ENCODE measurements around the gene TBC1D2. TPM values are rescaled to one million over a fixed set of nuclear protein-coding genes. Genes with fewer than 3 reads are reported as not detected.

The TBC1D2 gene
- total RNA-seq, 1 experiment from 2014 or later = 12.2 TPM

DNA sequence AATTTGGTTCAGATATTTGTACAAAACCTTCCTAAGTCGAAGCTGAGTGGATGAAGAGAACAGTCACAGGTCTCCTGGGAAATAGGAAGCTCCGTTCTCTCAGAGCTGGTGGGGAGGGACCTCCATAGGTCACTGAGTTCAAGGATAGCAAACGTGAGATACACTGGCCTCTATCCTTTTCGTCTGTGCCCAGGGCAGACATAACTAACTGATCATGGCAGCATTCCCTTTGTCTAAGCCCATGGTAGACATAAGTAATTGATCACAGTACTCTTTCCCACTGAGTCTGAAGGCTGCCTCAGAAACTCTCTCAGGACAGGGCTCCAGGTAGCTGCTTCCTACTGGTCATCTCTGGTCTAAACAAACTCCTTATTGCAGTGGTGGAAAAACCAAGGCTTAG, 50.8 kb downstream of the TBC1D2 start:
- DNase-seq (ENCODE audit: low read depth) = no peak
- in situ Hi-C loops (cut with HindIII; ENCODE audit: low pct_unique_long_range_greater_than_20kb, low sequenced_read_pairs) = no loop called here

DNA sequence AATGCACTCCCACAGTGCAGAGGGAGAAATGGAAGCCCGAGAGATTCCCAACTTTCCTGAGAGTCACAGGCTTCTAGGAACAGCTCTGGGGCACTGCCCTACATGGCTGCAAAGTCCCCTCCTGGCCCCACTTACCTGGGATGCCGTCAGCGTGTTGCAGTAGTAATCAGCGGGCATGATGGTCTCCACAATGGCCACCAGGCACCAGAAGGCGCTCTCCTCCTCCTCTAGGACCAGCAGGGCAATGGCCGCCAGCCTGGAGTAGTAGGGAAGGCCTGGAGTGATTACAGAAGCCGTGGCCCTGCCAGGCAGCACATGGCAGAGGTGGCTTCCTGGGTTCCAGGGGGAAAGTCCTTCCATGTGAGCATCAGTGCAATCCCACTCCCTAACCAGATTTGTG, 52.3 kb downstream of the TBC1D2 start:
- DNase-seq (ENCODE audit: low read depth) = no peak
- in situ Hi-C loops (cut with HindIII; ENCODE audit: low pct_unique_long_range_greater_than_20kb, low sequenced_read_pairs) = no loop called here

DNA sequence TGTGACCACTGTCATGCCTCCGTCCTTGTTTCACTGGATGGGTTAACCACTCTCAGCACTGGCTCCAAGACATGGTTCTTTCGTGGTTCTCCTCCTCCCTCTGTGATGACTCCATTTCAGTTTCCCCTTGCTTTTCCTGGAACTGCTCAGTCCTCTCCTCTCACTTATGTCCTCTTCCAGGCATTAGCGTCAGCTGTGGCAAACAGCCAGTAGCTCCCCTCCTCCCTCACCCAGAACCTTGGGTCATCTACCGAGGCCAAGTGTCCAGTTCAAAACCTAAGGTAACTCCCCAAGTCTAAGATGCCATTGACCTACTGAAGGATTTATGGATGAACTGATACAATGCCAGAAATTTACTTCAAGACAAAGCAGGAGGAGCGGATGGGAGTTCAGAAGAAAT, 53.2 kb downstream of the TBC1D2 start:
- in situ Hi-C loops (cut with HindIII; ENCODE audit: low pct_unique_long_range_greater_than_20kb, low sequenced_read_pairs) = no loop called here
- no peak for DNase-seq (ENCODE audit: low read depth)

GRCh38 chr9:98201749-98202148, 53.7 kb downstream of the TBC1D2 start:
- in situ Hi-C loops (cut with HindIII; ENCODE audit: low pct_unique_long_range_greater_than_20kb, low sequenced_read_pairs) = no loop called here

DNA sequence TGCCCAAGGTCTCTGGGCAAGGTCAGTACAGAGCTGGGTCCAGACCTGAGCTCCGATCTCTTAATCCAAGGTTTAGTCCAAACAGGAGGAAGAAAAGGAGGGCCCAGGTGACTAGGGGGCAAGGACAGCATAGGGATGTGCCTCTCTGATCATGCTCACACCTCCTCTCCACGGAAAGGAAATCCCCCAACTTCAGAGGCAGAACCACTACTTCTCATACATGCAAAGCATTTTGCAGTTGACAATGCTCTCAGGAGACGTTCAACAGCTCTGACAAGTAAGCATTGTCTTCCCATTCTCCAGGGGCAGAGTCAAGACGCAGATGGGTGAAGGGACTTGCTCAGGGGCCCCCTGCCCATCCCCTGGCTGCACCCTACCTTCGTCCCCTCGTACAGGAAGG, 54.3 kb downstream of the TBC1D2 start:
- DNase-seq (ENCODE audit: low read depth) = no peak
- in situ Hi-C loops (cut with HindIII; ENCODE audit: low pct_unique_long_range_greater_than_20kb, low sequenced_read_pairs) = no loop called here

More at GRCh38 chr9:98201749-98202148, 53.7 kb downstream of the TBC1D2 start:
- no peak for DNase-seq (ENCODE audit: low read depth)

DNA sequence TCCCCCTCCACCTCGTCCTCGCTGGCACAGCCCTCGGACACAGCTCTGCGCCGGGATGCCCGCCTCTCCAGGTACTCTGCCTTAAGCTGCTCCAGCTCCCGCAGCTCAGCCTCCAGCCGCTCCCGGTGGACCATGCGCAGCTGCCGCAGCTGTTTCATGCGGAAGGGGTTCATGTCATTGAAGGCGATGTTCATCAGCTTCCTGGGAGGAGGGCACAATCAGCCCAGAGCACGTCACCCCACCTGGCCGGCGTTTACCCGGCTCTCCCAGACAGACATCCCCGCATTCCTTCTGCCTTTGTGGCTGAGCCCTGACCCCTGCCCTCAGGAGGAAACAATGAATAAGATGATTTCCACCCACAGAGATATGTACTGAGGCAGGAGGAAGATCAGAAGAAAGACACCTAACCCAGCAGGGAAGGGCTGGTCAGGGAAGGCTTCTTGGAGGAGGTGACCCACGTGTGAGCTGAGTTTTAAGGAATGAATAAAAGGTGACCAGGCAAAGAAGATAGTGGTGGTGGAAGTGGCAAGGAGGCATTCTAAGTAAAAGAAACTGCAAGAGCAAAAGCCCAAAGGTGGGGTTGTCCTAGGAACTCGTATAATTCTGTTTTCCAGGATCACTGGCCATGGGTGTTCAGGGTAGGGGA, 55.9 kb downstream of the TBC1D2 start:
- in situ Hi-C loops (cut with HindIII; ENCODE audit: low pct_unique_long_range_greater_than_20kb, low sequenced_read_pairs) = no loop called here
- DNase-seq (ENCODE audit: low read depth) = no peak

- in situ Hi-C loops (cut with HindIII; ENCODE audit: low pct_unique_long_range_greater_than_20kb, low sequenced_read_pairs) = no loop called here
- no peak for DNase-seq (ENCODE audit: low read depth)
Measured at GRCh38 chr9:98195671-98196070, 59.8 kb downstream of the TBC1D2 start.

- in situ Hi-C loops (cut with HindIII; ENCODE audit: low pct_unique_long_range_greater_than_20kb, low sequenced_read_pairs) = no loop called here
- DNase-seq (ENCODE audit: low read depth) = no peak
Measured at GRCh38 chr9:98193336-98193944, 62.0 kb downstream of the TBC1D2 start.

DNA sequence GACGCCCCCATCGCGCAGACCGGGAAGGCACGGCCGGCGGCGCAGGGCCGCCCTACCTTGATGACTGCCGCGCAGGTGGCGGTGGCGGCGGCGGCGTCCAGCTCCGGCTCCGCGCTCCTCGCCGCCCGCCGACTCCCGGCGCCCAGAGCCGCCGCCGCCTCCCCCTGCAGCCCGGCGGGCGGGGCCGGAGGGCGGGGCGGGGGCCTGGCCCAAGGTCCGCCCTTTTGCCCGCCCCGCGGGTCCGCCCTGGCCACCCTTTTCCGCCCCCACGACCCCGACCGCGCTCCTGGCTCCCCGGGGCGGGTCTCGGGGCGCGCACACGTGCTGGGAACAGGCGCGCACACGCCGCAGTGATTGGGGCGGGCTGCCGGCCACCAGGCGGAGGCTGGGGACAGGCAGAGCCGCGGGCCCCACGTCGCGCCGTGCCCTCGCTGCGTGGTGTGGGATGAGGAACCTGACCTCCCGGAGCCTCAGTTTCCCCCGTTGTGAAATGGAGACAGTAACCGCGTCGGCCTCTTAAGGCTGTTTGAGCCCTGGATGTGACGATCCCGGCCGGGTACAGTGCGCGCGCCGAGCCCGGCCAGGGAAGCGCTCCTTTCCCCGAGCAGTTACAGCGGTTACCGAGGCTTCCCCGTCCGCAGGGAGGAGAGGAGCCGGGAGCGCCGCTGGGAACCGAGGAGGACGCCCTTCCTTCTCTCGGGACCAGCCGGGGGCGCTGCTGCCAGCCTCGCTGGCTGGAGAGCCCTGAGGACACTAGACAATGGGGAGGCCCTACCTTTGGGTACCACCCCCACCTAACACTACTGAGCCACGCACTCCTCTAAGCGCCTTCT, 62.7 kb downstream of the TBC1D2 start, which contains the start of gene CORO2A:
CORO2A (minus strand) TSS at position 135 of the 833 bp plus-strand sequence. CDS start 34,977 bp downstream, outside the sequence.
- DNase-seq (ENCODE audit: low read depth) = peak; percentile 84
- in situ Hi-C loops (cut with HindIII; ENCODE audit: low pct_unique_long_range_greater_than_20kb, low sequenced_read_pairs) = no loop called here

GRCh38 chr9:98191671-98192502, 63.6 kb downstream of the TBC1D2 start:
- in situ Hi-C loops (cut with HindIII; ENCODE audit: low pct_unique_long_range_greater_than_20kb, low sequenced_read_pairs) = no loop called here
- DNase-seq (ENCODE audit: low read depth) = peak; percentile 30

DNA sequence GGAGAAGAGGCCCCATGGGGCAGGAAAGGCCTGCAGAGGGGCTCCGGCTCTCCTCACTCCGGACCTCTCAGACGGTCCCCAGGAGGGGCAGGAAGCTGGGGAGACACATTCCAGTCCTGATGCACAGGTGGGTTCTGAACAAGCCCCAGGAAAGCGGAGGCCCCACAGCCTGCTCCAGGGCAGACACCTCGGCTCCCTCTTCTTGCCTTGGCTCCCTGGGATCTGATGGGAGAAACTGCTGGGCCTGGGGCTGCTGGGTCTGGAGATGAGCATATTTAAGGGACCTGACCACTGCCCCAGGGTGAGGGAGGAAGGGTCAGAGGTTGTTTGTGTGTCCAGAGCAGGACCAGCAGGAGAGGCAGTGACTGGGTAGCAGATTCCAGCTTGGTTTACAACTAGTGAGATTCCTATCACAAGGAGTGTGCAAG, 64.3 kb downstream of the TBC1D2 start:
- no peak for DNase-seq (ENCODE audit: low read depth)
- in situ Hi-C loops (cut with HindIII; ENCODE audit: low pct_unique_long_range_greater_than_20kb, low sequenced_read_pairs) = no loop called here

DNA sequence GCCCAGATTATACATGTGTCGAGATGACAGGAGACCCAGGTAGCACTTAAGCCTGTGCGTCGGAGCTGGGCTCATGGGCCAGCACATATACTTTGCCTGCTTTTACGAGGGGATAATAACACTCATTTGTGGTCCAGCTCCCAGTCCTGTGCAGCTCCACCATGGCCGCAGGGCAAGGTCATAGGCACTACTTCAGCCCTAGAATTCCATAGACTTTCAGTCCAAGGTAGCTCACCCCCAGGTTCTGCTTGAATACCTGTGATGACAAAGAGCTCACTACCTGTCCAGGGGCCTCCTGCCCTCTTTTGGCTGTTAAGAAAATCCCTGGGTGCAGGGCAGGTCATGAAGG, 64.7 kb downstream of the TBC1D2 start:
- in situ Hi-C loops (cut with HindIII; ENCODE audit: low pct_unique_long_range_greater_than_20kb, low sequenced_read_pairs) = no loop called here

DNA sequence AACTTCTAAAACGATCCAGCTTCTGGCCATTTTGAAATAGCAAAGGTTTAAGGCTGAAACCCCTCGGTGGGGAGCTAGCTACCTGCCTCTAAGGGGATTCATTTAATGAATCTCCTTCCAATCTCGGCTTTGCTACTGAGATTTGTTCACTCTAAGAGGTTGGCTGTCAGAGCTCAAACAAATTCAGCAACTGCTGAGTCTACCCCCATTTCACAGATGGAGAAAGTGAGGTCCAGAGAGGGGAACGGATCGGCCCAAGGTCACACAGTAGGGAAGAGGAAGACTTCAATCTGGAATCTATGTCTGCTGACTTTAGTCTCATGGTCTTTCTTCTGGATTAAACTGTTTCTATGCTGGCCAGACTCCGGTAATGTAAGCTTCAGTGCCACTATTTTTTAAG, 66.0 kb downstream of the TBC1D2 start:
- DNase-seq (ENCODE audit: low read depth) = no peak
- in situ Hi-C loops (cut with HindIII; ENCODE audit: low pct_unique_long_range_greater_than_20kb, low sequenced_read_pairs) = no loop called here

More for the DNA sequence above, 64.7 kb downstream of the TBC1D2 start:
- DNase-seq (ENCODE audit: low read depth) = no peak

GRCh38 chr9:98187926-98188325, 67.5 kb downstream of the TBC1D2 start:
- no peak for DNase-seq (ENCODE audit: low read depth)
- in situ Hi-C loops (cut with HindIII; ENCODE audit: low pct_unique_long_range_greater_than_20kb, low sequenced_read_pairs) = no loop called here

DNA sequence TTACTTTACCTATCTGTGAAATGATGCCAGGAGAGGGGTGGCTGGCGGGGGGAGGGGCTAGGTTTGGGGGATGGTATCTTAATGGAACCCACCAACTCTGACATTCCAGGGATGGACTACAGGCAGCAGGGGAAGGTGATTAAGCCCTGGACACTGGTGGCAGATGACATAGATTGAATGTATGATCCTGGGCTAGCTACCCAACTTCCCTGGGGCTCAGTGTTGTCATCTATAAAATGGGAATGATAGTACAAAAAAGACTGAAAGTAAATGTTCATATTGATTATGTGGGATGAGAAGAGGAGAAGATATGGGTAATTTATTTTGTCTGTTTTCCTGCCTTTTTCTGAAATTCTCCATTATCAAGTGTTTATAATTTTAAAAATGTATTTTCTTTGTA, 69.2 kb downstream of the TBC1D2 start:
- in situ Hi-C loops (cut with HindIII; ENCODE audit: low pct_unique_long_range_greater_than_20kb, low sequenced_read_pairs) = no loop called here
- no peak for DNase-seq (ENCODE audit: low read depth)

GRCh38 chr9:98185611-98186171, 69.8 kb downstream of the TBC1D2 start:
- DNase-seq (ENCODE audit: low read depth) = no peak
- in situ Hi-C loops (cut with HindIII; ENCODE audit: low pct_unique_long_range_greater_than_20kb, low sequenced_read_pairs) = no loop called here

DNA sequence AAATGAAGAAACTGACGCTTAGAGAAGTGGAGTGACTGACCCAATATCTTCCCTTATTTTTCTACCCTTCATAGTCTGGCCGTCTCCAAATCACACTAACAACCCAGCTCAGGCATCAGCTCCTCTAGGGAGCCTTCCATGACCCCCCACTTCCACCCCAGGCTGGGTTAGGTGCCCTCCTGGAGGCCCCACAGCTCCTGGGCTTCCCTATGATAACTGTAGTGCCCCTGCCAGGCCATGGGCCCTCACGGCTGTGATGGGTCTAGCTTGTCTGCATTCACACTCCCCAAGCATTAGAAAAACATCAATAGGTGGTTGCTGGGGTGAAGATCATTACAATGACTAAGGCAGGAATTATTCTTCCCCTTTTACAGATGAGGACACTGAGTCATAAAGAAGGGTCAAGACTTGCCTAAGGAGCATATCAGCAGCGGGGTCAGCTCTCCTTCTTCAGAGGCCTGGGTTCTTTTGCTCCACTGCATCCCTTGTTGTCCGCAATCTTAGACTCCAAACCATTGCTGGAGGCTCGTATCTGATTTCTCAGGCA, 70.4 kb downstream of the TBC1D2 start:
- no peak for DNase-seq (ENCODE audit: low read depth)
- in situ Hi-C loops (cut with HindIII; ENCODE audit: low pct_unique_long_range_greater_than_20kb, low sequenced_read_pairs) = no loop called here

- DNase-seq (ENCODE audit: low read depth) = no peak
- in situ Hi-C loops (cut with HindIII; ENCODE audit: low pct_unique_long_range_greater_than_20kb, low sequenced_read_pairs) = no loop called here
Measured at GRCh38 chr9:98184326-98184725, 71.1 kb downstream of the TBC1D2 start.

Data from Caki2 (cell line).